GM18858 (cell line): Measurements from ENCODE around the gene PRKCQ.

ENCODE experiments used
- ATAC-seq: cut with Tn5 transposase; IDR thresholded peaks from one replicate; pipeline ENCODE4 v1.9.1; 2021; ENCODE audit not compliant: unreplicated experiment

Gene PRKCQ

GRCh38 chr10:6411436-6411835, 168.6 kb downstream of the PRKCQ start:
- ATAC-seq = no peak

DNA sequence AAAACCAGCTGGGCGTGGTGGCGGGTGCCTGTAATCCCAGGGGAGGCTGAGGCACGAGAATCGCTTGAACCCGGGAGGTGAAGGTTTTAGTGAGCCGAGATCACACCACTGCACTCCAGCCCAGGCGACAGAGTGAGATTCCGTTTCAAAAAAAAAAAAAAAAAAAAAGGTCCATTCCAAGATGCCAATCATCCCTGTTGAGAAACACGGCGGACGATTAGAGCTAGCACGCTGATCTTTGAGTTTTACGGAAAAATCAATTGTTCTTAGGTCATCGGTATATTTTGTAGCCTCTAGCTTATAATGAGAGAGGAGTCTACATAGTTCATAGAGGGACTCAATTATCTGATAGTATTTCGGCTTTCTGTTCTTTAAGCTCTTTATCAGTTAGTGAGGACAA, 169.2 kb downstream of the PRKCQ start:
- no peak for ATAC-seq

GRCh38 chr10:6409971-6410643, 170.0 kb downstream of the PRKCQ start:
- no peak for ATAC-seq

DNA sequence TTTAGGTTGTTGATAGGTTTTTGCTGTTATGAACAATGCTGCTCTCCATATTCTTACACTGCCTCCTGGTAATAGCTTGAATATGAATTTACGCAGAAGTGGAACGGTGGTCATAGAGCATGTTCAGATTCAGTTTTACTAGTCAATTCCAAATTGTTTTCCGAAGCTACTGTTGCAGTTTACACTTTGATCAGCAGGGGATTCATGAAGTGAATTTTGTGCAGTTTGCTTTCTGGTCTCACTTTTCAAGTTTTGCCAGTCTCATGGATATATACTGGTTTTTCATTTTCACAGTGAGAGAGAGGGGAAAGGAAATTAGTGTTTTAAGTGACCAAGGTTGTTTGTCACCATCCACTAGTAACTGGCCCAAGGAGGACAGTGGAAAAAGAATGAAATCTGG, 171.3 kb downstream of the PRKCQ start:
- no peak for ATAC-seq

- ATAC-seq = no peak
Observed at GRCh38 chr10:6407034-6407721, 172.9 kb downstream of the PRKCQ start.

- no peak for ATAC-seq
Observed at GRCh38 chr10:6406220-6407033, 173.6 kb downstream of the PRKCQ start.

DNA sequence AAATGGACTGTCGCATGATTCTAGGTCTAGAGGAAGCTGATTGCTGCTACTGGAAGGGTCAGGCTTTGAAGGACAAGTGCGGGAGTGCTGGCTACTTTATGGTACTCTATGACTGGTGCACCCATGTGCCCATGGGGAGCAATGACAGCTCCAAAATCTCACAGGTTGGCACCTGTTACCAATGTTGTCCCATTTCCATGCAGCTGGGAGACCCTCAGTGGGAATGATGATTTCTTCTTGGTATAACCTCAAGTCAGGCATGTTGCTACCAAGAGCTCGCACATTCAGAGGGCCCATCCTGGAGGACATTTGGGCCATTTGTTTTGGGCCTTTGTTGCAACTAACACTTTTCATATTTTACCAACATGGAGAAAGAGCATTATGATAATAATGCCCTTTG, 174.4 kb downstream of the PRKCQ start:
- ATAC-seq = no peak

DNA sequence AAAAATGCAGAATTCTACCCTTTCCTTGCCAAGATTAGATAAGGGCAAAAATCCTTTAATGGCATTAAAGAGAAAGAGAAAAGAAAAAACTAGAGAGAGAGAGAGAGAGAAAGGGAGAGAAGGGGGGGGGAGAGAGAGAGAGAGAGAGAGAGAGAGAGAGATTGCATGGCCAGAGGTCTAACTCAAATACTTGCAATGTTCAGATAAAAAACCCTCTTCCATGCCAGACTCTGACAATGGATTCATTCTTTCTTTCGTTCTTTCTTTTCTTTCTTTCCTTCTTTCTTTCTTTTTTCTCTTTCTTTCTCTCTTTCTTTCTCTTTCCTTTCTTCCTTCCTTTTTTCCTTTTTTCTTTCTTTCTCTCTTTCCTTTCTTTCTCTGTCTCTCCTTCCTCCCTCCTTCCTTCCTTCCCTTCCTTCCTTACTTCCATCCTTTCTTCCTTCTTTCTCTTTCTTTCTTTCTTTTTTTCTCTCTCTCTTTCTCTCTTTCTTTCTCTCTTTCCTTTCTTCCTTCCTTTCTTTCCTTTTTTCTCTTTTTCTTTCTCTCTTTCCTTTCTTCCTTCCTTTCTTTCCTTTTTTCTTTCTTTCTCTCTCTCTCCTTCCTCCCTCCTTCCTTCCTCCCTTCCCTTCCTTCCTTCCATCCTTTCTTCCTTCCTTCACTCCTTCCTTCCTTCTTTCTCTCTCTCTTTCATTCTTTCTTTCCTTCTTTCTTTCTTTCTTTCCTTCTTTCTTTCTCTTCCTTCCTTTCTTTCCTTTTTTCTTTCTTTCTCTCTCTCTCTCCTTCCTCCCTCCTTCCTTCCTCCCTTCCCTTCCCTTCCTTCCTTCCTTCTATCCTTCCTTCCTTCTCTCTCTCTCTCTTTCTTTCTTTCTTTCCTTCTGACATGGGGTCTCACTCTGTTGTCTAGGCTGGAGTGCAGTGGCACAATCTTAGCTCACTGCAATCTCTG, 175.7 kb downstream of the PRKCQ start:
- no peak for ATAC-seq

DNA sequence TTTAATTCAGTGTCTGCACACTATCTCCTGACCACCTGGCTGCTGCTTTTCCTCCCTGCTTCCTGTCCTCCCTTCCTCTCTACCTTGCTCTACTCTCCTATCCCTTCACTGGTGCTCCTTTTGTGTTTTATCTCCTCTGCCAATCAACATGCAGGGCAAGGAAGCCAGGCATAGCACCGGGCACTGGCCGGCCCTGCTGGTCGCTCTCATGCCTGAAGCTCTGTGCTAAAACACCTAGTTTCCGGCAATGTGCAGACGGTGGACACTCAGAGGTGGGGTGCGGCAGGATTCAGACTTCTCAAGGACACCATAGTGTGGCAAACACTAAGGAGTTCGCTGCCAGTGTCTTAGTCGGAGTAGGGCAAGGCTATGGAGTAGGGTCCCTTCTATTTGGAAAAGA, 177.1 kb downstream of the PRKCQ start:
- ATAC-seq = no peak

- ATAC-seq = no peak
Observed at GRCh38 chr10:6402349-6402709, 177.7 kb downstream of the PRKCQ start.

GRCh38 chr10:6401558-6402348, 178.3 kb downstream of the PRKCQ start:
- peak; percentile 81 for ATAC-seq

DNA sequence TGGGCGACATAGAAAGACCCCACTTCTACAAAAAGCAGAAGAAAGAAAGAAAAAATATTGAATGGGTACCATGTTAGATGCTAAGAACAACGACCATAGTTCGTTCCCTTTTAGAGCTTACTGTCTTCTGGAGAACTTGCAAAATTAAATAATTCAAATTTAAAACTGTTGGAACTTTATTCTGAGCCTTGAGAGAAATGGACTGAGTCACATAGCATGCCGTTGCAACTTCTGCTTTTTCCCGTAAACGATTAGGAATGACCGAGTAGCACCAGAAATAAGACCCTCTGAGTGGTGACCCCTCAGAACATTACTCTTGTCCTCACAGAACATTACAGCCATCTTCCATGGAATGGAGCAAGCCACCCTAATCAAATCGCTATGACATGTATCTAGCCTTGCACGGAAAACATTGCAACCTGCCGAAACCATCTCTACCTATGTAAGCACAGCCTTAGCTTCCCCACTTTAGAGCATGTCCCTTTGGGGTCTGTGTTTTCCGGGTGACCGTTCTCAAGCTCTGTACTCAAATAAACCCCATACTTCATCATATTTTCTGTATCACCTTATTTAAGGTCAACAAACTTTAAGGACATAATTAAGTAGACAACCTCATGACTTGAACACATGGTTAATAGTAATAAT, 179.1 kb downstream of the PRKCQ start:
- ATAC-seq = no peak

DNA sequence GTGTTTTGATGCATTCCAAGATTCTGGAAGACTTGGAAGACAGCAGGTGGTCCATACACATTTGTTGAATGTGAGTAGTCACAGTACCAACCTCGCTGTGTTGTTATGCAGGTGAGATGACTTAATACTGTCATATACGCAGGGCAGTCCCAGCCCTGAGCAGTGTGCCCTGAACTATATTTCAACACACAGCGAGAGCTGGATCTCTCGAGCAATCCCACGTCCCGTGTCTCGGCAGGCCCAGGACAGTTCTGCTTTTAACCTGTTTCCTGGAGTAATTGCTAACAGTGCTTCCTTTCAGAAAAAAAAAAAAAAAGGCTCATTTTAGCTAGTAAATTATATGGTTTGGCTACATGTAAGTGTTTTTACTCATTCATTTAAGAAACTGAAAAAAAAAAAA, 179.7 kb downstream of the PRKCQ start:
- no peak for ATAC-seq

GRCh38 chr10:6399879-6400278, 180.2 kb downstream of the PRKCQ start:
- ATAC-seq = no peak

- no peak for ATAC-seq
Observed at GRCh38 chr10:6399231-6399741, 180.8 kb downstream of the PRKCQ start.

- no peak for ATAC-seq
Observed at GRCh38 chr10:6398399-6398798, 181.7 kb downstream of the PRKCQ start.

- no peak for ATAC-seq
Observed at GRCh38 chr10:6396652-6397051, 183.4 kb downstream of the PRKCQ start.

DNA sequence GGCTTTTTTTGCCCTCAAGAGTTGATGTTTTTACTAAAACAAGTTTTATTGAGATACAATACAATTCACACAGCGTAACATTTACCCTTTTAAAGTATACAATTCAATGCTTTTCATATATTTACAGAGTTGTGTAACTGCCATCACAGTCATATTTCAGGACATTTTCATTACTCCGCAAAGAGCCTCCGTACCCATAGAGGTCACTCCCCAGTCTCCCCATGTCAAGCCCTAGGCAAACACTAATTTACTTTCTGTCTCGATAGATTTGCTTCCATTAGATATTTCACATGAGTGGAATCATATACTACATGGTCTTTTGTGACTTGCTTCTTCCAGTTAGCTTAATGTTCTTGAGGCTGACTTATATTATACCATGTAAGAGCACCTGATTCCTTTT, 183.8 kb downstream of the PRKCQ start:
- ATAC-seq = no peak

GRCh38 chr10:6395606-6396005, 184.5 kb downstream of the PRKCQ start:
- ATAC-seq = no peak
